HFFc6 (cell line): ENCODE data around the gene PTGFRN. TPM values are rescaled to one million over a fixed set of nuclear protein-coding genes. Genes with fewer than 3 reads are reported as not detected.

Source experiments
- DNase-seq: peaks from one replicate; pipeline ENCODE4 v3.0.0-alpha.2; 2018
- H3K27ac Mint-ChIP-seq: 2 replicates; pipeline ENCODE4 v1.8.0; 2020; ENCODE audit warnings: mild to moderate bottlenecking, mixed read lengths
- H3K27me3 Mint-ChIP-seq: 2 replicates; pipeline ENCODE4 v1.8.0; 2021; ENCODE audit warnings: mild to moderate bottlenecking, moderate library complexity, mixed read lengths; ENCODE audit not compliant: insufficient read depth
- H3K36me3 Mint-ChIP-seq: 2 replicates; pipeline ENCODE4 v1.8.0; 2021; ENCODE audit warnings: low read depth, mixed read lengths
- H3K4me1 Mint-ChIP-seq: 2 replicates; pipeline ENCODE4 v1.8.0; 2020; ENCODE audit warnings: low read depth, mixed read lengths
- H3K4me3 Mint-ChIP-seq: 2 replicates; pipeline ENCODE4 v1.8.0; 2020; ENCODE audit warnings: mild to moderate bottlenecking, moderate library complexity, mixed read lengths
- H3K9me3 Mint-ChIP-seq: 2 replicates; pipeline ENCODE4 v1.8.0; 2020; ENCODE audit warnings: mild to moderate bottlenecking, mixed read lengths
- total RNA-seq, 6 experiments: library from RNA; stranded (reverse); fragmentation: NEBNext Ultra II Directional; extraction: Animal tissue kit (Norgen Biotek cat#: 25700); gene quantifications; 2 replicates in 1 of 6; 3 replicates in 5 of 6; pipeline ENCODE4 v1.2.3, GENCODE V29; 2021
- TF ChIP-seq, protein P1 (sequence below): fragments of 200-600 bp; sonication (generic); IDR thresholded peaks from 2 replicates; pipeline ENCODE4 v1.5.0; 2021; ENCODE audit warnings: antibody characterized with exemption, mild to moderate bottlenecking

The PTGFRN gene
- total RNA-seq, 6 experiments from 2014 or later: 0.14 TPM; not detected in 5

DNA sequence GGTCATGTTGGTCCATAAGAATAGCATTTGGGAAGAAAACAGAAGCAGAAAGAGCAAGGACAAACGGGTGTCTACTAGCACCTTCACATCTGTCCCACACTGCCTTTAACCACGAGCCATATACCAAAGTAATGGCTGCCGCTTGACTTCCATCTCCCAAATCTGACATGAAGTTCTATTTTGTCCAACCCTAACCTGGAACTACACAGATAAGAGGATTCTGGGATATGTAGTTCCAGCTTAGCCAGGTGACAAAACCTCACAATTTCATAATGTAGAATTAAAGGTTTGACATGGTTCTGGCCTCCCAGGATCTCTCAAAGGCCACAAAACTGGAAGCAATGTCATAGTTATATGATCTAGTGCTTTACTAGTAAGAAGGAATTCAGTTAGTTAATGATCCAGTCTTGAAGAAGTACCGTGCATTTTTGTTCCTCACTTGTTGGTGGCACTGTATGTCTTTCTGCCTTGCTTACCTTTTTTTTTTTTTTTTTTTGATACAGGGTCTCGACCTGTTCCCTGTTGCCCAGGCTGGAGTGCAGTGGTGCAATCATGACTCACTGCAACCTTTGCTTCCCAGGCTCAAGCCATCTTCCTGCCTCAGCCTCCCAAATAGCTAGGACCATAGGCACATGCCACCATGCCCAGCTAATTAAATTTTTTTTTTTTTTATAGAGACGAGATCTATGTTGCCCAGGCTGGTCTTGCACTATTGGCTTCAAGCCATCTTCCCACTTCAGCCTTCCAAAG lies 17.5 kb downstream of the PTGFRN start:
- no peaks in the 10 kb centered on the region for H3K4me1 Mint-ChIP-seq
- H3K27ac Mint-ChIP-seq: no peak overlapping the region
- no peak overlapping the region for H3K4me3 Mint-ChIP-seq
- peaks cover 7% of the 10 kb centered on the region; the same call in 1 of the 2 replicates for H3K27me3 Mint-ChIP-seq
- H3K36me3 Mint-ChIP-seq: no peaks in the 10 kb centered on the region
- TF ChIP-seq, protein P1, sequence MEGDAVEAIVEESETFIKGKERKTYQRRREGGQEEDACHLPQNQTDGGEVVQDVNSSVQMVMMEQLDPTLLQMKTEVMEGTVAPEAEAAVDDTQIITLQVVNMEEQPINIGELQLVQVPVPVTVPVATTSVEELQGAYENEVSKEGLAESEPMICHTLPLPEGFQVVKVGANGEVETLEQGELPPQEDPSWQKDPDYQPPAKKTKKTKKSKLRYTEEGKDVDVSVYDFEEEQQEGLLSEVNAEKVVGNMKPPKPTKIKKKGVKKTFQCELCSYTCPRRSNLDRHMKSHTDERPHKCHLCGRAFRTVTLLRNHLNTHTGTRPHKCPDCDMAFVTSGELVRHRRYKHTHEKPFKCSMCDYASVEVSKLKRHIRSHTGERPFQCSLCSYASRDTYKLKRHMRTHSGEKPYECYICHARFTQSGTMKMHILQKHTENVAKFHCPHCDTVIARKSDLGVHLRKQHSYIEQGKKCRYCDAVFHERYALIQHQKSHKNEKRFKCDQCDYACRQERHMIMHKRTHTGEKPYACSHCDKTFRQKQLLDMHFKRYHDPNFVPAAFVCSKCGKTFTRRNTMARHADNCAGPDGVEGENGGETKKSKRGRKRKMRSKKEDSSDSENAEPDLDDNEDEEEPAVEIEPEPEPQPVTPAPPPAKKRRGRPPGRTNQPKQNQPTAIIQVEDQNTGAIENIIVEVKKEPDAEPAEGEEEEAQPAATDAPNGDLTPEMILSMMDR: no peak
- DNase-seq: no peak
- no peaks in the 10 kb centered on the region for H3K9me3 Mint-ChIP-seq

DNA sequence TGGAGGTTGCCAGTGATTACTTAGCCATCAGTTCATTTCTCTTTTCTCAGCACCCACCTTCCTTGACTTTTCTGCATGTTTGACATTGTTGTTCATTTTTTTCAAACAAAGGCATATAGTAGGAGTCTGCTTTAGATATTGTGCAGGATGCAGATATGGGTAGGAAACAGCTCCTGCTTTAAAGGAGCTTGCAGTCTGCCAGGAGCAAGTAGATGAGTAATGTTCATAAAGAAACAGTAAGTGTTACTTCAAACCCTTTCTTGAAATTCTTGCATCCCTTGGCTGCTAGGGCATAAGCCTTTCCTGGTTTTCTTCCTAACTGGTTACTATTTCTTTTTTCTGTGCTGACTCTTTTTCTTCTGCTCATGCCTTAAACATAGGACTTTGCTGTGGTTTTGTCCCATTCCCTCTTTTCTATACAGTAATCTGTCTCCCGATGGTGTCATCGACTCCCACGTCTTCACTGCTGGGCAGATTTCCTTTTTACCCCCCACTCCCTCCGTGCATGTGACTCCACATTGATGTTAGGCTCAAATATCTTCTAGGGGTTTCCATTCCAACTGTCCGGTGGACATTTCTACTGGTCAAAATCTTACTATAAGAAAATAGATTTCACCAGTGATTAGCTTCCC lies 20.4 kb downstream of the PTGFRN start:
- H3K4me3 Mint-ChIP-seq: no peak overlapping the region
- peaks cover 2% of the 10 kb centered on the region for H3K27me3 Mint-ChIP-seq
- TF ChIP-seq, protein P1: no peak
- H3K36me3 Mint-ChIP-seq: no peaks in the 10 kb centered on the region
- no peak for DNase-seq
- H3K27ac Mint-ChIP-seq: no peak overlapping the region
- H3K4me1 Mint-ChIP-seq: no peaks in the 10 kb centered on the region
- no peaks in the 10 kb centered on the region for H3K9me3 Mint-ChIP-seq

DNA sequence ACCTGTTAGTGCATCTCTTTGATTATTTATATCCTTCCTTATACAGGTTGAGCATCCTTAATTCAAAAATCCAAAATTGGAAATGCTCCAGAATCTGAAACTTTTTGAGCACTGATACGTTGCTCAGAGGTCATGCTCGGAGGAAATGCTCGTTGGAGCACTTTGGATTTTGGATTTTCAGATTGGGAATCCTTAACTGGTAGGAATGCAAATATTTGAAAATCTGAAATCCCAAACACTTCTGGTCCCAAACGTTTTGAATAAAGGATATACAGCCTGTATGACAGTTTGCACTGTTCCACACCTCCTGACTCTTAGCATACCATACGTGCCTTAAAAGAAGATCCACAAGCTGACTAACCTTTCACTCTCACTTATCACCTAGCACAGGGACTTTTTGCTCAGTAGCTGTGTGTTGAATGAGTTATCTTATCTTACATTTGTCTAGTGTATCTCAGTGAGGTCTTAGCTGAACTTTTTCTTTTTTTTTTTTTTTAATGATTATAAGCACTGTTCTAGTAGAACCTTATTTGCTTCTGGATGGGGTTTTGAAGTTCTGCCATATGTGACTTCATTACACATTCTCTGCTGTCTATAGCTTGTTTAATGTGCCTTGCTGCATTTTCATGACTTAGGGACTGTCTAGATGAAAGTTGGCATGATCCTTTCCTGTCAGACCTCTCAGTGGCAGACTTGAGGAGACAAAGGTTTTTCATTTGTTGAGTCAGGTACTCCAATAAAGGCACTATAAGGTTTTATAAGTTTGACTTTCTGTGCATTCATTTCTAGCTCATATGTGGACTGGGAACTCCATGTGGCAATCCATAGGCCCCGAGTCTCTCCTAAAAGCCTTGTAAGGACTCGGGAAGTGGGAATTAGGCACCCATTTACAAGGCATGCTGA lies 21.6 kb downstream of the PTGFRN start:
- DNase-seq: no peak
- Mint-ChIP-seq H3K4me1 (no peaks in the 10 kb centered on the region), H3K27me3 (peaks cover 1% of the 10 kb centered on the region), H3K36me3 (no peaks in the 10 kb centered on the region), H3K4me3 (no peak overlapping the region), H3K9me3 (no peaks in the 10 kb centered on the region), H3K27ac (no peak overlapping the region)
- TF ChIP-seq, protein P1: no peak

DNA sequence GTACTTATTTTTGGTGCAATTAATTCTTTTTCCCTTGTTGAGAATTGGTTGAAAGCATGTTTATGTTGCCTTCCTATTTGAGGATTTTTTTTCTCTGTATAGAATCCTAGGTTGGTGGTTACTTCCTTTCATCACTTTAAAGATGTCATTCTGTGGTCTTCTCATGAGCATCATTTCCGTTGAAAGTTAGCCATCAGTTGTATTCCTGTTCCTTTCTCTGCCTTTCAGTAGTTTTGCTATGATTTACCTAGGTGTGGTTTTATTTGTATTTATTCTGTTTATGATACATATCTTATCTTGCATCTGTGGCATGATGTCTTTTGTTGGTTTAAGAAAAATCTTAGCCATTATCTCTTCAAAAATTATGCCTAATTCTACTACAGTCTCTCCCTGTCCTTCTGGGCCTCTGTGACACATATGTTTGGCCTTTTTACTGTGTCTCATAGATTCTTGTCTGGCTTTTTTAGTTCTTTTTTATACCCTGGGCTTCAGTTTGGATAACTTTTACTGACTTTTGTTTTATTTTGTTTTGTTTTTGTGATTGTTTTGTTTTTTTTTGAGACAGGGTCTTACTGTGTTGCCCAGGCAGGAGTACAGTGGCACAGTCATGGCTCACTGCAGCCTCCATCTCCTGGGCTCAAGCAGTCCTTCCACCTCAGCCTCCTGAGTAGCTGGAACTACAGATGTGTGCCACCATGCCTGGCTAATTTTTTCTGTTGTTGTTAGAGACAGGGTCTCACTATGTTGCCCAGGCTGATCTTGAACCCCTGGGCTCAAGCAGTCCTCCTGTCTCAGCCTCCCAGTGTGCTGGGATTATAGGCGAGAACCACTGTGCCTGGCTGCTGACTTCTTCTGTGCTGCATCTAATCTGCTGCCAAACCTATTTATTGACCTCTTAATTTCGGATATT lies 24.1 kb downstream of the PTGFRN start:
- H3K36me3 Mint-ChIP-seq: no peaks in the 10 kb centered on the region
- H3K4me1 Mint-ChIP-seq: no peaks in the 10 kb centered on the region
- no peak for DNase-seq
- no peaks in the 10 kb centered on the region for H3K9me3 Mint-ChIP-seq
- no peak overlapping the region for H3K27ac Mint-ChIP-seq
- H3K27me3 Mint-ChIP-seq: peaks cover 15% of the 10 kb centered on the region
- TF ChIP-seq, protein P1: no peak
- H3K4me3 Mint-ChIP-seq: no peak overlapping the region
